GM18861 (cell line): ENCODE measurements around the gene ATP1B3.
"Not testable (repeated sequence)": the region's sequence is repeated elsewhere in the genome, so short reads cannot be mapped to it uniquely, and the experiment has no call there.

Experiments used
- ATAC-seq: cut with Tn5 transposase; IDR thresholded peaks from one replicate; pipeline ENCODE4 v1.9.1; 2021; ENCODE audit not compliant: unreplicated experiment

The ATP1B3 gene

GRCh38 chr3:141876381-141876890 is at the start of gene ATP1B3:
TSS of gene ATP1B3 (plus strand) at chr3:141876643. CDS start at chr3:141876802, 159 bp downstream.
- peak; percentile 78 for ATAC-seq

DNA sequence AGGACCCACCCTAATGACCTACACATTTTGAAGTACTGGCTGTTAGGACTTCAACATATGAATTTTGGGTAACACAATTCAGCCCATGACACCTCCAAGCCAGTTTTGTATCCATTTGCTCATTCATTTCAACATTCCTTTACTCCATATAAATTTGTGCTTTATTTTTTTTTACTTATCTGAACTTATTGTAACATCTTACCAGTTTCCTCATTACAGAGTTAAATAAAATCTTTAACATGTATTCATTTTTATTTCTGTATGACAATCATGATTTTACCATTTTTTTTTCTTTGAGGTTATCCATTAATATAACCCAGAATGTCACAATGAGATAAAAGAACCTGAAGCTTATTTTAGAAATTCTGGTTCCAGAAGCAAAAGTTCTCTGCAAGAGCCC is 48.0 kb upstream of the ATP1B3 start:
- ATAC-seq: no peak

DNA sequence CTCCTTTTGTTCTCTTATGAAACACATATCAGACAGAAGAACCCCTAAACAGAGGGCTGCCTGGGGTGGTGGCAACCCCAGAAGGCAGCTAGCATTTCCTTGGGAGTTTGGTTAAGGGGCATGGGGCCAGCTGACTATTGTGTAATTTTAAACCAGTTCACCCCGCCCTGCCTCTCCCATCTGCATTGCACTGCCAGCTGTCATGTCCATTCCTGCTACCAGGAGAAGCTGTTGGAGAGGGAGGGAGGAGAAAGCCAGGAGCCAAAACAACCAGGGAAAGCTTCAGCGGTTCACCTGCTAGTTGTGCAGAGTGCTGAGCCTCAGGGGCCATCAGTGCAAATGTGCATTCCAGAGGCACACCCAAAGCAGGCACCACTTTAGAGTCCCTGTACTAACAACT is 47.6 kb upstream of the ATP1B3 start:
- no peak for ATAC-seq

GRCh38 chr3:141830508-141830907 is 45.9 kb upstream of the ATP1B3 start:
- no peak for ATAC-seq

DNA sequence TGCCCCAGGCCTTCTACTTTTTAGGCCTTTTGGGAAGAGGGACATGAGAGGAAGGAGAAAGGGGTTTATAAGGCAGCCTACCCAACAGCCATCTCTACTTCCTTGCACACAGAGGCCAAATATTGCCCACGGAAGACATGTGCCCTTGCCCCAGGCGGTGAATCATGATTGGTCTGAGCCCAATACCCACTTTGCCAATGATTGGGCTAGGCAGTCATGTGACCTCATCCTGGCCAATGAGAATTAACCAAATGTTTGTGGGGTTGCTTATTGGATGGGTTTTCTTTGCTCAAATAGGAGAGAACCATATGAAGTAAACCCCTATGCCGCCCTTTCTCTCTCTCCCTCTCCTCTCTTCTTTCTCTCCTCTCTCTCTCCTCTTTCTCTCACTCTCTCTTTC is 42.2 kb upstream of the ATP1B3 start:
- ATAC-seq: no peak

- no peak for ATAC-seq
These were observed 40.8 kb upstream of the ATP1B3 start for GRCh38 chr3:141835557-141836229.

GRCh38 chr3:141839389-141839788 is 37.1 kb upstream of the ATP1B3 start:
- ATAC-seq: no peak

DNA sequence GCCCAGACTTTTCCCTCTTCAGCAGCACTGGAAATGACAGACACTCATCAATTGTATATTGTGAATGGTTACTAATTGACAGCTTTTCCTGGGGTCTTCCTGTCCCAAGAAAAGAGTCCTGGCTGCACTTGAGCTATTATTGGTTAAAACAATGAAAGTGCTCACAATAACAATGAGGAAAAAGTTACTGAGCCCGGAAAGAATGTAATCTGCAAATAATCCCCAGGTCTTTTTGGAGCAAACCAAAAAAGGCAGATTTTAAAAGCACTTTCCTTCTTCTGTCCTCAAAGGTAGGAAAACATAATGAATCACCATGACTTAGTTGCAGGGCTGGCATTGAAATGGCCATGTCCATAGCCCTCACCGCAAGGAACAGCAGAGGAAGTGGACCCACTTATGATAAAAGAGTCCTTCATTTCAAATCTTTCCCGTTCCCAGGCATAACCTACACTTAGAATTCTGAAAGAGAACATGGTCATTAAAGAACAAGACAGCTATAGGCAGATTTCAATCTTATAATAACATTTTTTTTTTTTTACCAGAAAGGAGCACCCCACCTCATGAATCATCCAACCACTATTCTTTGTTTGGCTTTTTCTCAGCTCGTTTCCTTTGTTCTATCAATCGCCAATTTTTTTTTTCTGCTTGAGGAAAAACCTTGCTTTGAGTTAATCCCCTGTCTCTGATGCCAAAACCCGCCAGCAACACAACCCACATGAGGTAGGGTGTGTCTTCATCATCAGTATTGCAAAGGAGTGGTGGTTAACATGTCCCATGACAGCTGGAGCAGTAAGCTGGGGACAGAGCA is 35.5 kb upstream of the ATP1B3 start:
- ATAC-seq: no peak

- no peak for ATAC-seq
These were observed 32.3 kb upstream of the ATP1B3 start for GRCh38 chr3:141844108-141844507.

DNA sequence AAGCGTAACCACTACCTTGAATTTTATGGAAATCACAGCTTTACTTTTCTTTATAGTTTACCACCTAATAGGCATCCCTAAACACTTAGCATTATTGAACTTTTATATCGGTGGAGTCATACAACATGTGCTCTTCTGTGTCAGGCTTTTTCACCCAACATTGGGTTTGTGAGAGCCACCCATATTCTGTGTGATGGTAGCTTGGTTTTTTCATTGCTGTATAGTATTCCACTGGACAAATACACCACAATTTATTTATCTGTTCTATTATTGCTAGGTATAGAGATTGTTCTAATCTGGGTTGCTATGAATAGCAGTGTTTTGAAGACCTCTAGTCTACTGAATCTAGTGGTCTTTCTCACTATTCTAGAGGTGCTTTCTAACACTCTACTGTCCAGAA is 31.6 kb upstream of the ATP1B3 start:
- ATAC-seq: no peak

- ATAC-seq: no peak
These were observed 30.9 kb upstream of the ATP1B3 start for GRCh38 chr3:141845407-141846049.

DNA sequence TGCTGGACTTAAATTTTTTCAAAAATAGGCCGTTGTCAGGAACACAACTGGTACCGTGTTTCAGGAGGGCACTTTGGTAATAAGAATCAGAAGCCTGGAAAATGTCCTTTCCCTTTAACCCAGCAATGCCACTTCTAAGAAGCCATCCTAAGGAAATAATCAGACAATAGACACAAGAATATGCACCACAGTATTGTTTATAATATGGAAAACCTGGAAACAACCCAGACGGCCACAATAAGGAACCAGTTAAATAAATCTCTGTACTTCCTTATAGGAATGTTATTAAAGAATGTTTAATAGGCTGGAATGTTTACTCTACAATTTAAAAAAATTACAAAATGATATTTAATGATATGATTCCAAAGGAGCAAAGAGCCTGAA is 30.4 kb upstream of the ATP1B3 start:
- ATAC-seq: no peak

DNA sequence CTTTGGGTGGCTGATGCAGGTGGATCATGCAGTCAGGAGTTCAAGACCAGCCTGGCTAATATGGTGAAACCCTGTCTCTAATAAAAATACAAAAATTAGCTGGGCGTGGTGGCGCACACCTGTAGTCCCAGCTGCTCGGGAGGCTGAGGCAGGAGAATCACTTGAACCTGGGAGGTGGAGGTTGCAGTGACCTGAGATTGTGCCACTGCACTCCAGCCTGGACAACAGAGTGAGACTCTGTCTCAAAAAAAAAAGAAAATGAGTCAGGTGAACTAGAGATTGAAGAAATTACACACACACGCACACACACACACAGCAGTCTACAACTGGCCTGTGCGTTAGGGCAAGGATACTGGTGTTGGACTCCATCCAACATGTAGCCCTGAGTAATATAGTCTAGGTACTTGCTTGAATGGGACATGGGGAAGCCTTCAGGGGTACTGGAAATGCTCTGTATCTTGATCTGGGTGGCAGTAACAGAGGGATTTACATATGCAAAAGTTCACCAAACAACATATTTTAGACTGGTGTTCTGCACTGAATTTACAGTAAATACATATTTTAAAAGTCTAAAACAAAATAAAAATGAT is 28.2 kb upstream of the ATP1B3 start:
- not testable (repeated sequence) for ATAC-seq

DNA sequence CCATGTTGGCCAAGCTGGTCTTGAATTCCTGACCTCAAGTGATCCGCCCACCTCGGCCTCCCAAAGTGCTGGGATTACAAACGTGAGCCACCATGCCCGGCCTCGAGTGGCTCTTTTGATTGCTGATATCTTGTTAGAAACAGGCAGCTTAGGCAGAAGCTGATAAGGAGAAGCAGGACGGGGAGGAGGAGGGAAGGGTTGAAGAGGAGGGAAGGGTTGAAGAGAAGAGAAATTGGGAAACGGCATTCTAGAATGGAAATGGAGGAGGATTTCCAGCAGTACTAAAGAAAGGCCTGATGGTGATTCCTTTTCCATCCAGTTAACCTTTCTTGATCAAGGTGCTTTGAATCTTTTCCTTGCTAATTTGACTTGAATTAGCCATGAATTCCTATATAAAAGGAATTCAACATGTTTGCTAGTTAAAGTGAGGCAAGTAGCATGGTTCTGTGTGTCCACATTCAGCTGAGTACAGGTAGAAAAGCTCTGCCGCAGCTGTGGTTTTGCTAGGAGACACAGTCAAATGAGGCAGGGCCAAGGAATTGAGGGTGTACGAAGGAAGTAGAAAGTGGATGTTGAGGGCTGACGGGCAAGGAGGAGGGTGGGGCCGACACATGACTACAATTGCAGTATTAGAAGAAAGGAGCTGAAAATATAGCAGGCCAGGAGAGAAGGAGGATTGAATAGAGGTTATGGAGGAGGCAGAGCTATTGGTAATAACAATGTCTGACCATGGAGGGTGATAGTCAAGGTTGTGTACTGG is 27.2 kb upstream of the ATP1B3 start:
- ATAC-seq: no peak

DNA sequence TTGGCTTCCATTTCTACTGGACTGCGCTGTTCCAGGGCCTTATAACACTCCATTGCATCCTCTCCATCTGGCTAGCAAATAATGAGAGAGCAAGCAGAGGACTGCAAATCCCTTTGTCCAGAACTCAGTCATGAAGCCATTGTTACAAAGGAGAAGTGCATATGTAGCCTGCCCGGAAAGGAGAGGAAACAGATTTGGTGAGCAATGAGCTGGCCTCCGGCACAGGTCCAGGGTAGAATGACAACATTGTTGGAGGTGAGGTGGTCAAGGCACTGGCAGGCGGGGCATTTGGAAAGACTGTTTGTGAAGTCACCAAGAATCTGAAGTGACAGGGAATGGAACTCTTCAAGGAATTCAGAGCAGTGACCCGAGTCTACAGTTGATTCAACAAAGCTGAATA is 25.0 kb upstream of the ATP1B3 start:
- ATAC-seq: no peak

DNA sequence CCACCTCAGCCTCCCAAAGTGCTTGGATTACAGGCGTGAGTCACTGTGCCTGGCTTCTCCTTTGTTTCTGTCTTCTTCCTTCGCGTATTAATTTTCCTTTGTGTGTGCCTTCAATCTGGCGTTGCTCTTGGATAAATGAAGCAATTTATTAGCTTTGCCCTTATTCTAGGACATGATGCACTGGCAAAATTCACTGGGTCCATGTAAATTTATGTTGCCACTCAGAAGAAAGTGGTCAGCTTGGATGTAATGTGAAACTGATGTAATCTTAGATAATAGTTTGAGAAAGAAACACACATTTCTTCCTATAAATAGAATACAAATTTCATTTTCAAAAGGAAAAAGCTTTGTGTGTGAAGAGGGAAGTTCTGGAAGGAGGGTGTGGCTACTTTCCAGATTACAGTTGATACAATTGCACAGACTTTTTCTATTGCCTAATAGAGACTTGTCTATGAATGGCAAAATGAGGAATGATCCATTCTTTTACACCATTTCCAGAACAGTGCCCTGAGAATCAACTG is 23.3 kb upstream of the ATP1B3 start:
- no peak for ATAC-seq

- no peak for ATAC-seq
These were observed 22.7 kb upstream of the ATP1B3 start for GRCh38 chr3:141853629-141854168.

GRCh38 chr3:141854599-141854998 is 21.8 kb upstream of the ATP1B3 start:
- ATAC-seq: no peak

GRCh38 chr3:141858312-141858711 is 18.1 kb upstream of the ATP1B3 start:
- ATAC-seq: no peak

DNA sequence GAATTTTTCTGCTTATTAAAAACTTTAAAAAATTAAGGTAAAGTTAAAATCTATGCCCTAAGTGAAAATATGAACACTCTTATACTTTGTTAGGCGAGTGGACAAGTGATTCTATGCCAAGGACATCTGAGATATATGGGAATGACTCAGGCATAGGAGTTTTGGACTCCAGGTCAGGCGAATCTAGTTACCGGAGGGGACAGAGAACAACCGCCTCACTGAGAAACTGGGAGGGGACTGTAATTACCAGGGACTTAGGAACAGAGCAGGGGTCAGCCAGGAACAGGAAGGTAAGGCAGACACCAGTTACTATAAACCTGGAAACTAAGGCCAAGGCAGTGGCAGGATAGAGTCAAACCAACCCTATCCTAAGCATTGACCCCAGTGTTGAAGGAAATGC is 16.8 kb upstream of the ATP1B3 start:
- no peak for ATAC-seq
